Duodenal mucosa (tissue), 2 donors: ENCODE measurements around the gene MOB3A.

Source experiments
- H3K27ac ChIP-seq: one replicate; pipeline ENCODE4 v1.7.0; 2013; ENCODE audit warnings: low read depth, low read length
- H3K27me3 ChIP-seq, 2 donors: one replicate each; pipeline ENCODE4 v1.7.0; 2013; ENCODE audit warnings: low read length in 2 of 2, control low read depth in 1 of 2; ENCODE audit not compliant: insufficient read depth in 2 of 2, control insufficient read depth in 1 of 2
- H3K36me3 ChIP-seq, 2 donors: one replicate each; pipeline ENCODE4 v1.7.0; 2013; ENCODE audit warnings: low read length in 2 of 2, control low read depth in 1 of 2; ENCODE audit not compliant: insufficient read depth in 2 of 2, control insufficient read depth in 1 of 2
- H3K4me1 ChIP-seq, 2 donors: one replicate each; pipeline ENCODE4 v1.7.0; 2013; ENCODE audit warnings: low read length in 2 of 2, control low read depth in 1 of 2; ENCODE audit not compliant: insufficient read depth in 2 of 2, control insufficient read depth in 1 of 2
- H3K4me3 ChIP-seq, 2 donors: one replicate each; pipeline ENCODE4 v1.7.0; 2013; ENCODE audit warnings: low read length in 2 of 2, low read depth in 1 of 2
- H3K9ac ChIP-seq, 2 donors: one replicate each; pipeline ENCODE4 v1.7.0; 2013; ENCODE audit warnings: low read length in 2 of 2, low read depth in 1 of 2
- H3K9me3 ChIP-seq, 2 donors: one replicate each; pipeline ENCODE4 v1.7.0; 2013; ENCODE audit warnings: low read length in 2 of 2, control low read depth in 1 of 2; ENCODE audit not compliant: control insufficient read depth in 1 of 2

MOB3A gene

GRCh38 chr19:2115911-2116426 lies 19.8 kb upstream of the MOB3A start:
- no peaks in the 10 kb centered on the region for H3K27me3 ChIP-seq
- H3K4me1 ChIP-seq, result no peaks in the 10 kb centered on the region
- H3K27ac ChIP-seq, result no peak overlapping the region
- H3K9ac ChIP-seq, result no peak overlapping the region
- peaks cover 68 to 94% of the 10 kb centered on the region in 2 donors for H3K36me3 ChIP-seq
- H3K9me3 ChIP-seq, result no peaks in the 10 kb centered on the region
- no peak overlapping the region for H3K4me3 ChIP-seq

GRCh38 chr19:2115324-2115723 lies 19.2 kb upstream of the MOB3A start:
- no peak overlapping the region for H3K9ac ChIP-seq
- H3K27ac ChIP-seq, result no peak overlapping the region
- no peak overlapping the region for H3K4me3 ChIP-seq
- no peaks in the 10 kb centered on the region for H3K9me3 ChIP-seq
- H3K27me3 ChIP-seq, result no peaks in the 10 kb centered on the region
- no peaks in the 10 kb centered on the region for H3K4me1 ChIP-seq
- peaks cover 61 to 94% of the 10 kb centered on the region in 2 donors for H3K36me3 ChIP-seq

- Histone ChIP-seq H3K4me1 (no peaks in the 10 kb centered on the region), H3K27me3 (no peaks in the 10 kb centered on the region), H3K27ac (no peak overlapping the region), H3K36me3 (peaks cover 61 to 94% of the 10 kb centered on the region in 2 donors), H3K9me3 (no peaks in the 10 kb centered on the region), H3K4me3 (no peak overlapping the region), H3K9ac (no peak overlapping the region)
Observed at GRCh38 chr19:2114821-2115220, 18.7 kb upstream of the MOB3A start.

DNA sequence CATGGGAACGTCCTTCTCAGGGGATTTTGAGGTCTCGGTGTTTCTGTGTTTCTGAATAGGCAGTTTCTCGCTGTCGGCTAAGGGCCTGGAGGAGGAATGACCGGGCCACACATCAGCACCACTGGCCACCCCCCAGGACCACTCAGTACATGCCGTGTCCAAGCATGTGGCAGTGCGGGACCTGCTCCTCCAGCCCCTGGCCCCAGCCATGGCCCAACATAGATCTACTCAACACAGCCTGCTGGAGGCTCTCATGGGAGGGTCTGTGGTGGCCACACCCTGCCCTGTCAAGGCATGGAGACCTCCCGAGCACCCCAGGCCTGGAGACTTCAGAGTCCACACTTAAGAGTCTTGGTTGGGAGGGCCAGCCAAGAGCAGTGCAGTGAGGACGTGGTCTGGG lies 18.1 kb upstream of the MOB3A start:
- Histone ChIP-seq H3K27ac (no peak overlapping the region), H3K4me3 (no peak overlapping the region), H3K27me3 (no peaks in the 10 kb centered on the region), H3K9me3 (no peaks in the 10 kb centered on the region), H3K9ac (no peak overlapping the region), H3K36me3 (peaks cover 61 to 98% of the 10 kb centered on the region in 2 donors), H3K4me1 (no peaks in the 10 kb centered on the region)

- no peak overlapping the region for H3K9ac ChIP-seq
- no peaks in the 10 kb centered on the region for H3K27me3 ChIP-seq
- no peak overlapping the region for H3K4me3 ChIP-seq
- no peaks in the 10 kb centered on the region for H3K9me3 ChIP-seq
- no peaks in the 10 kb centered on the region for H3K4me1 ChIP-seq
- H3K27ac ChIP-seq, result no peak overlapping the region
- peaks cover 62 to 99% of the 10 kb centered on the region in 2 donors for H3K36me3 ChIP-seq
Observed at GRCh38 chr19:2113439-2114211, 17.5 kb upstream of the MOB3A start.

GRCh38 chr19:2112516-2113320 lies 16.6 kb upstream of the MOB3A start:
- Histone ChIP-seq H3K9me3 (no peaks in the 10 kb centered on the region), H3K4me1 (no peaks in the 10 kb centered on the region), H3K4me3 (no peak overlapping the region), H3K27me3 (no peaks in the 10 kb centered on the region), H3K9ac (no peak overlapping the region), H3K36me3 (peaks cover 64 to 97% of the 10 kb centered on the region in 2 donors), H3K27ac (no peak overlapping the region)

DNA sequence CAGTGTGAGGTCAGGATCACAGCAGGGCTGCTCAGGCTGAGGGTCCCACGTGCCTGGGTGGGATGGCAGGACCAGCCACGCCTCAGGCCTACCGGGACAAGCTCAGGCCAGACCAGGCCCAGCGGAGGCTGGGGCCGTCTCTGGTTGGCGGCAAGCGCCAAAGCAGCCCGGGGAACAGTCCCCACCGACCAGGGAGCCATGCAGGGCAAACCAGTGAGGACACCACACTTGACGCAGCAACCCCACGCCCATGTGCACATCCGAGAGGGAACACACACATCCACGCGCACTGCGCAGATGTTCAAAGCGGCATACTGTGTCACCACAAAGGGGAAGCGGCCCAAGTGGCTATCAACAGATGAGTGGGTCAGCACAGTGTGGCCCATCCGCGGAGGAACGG lies 15.8 kb upstream of the MOB3A start:
- no peaks in the 10 kb centered on the region for H3K4me1 ChIP-seq
- H3K36me3 ChIP-seq, result peaks cover 65 to 96% of the 10 kb centered on the region in 2 donors
- no peak overlapping the region for H3K4me3 ChIP-seq
- no peaks in the 10 kb centered on the region for H3K27me3 ChIP-seq
- H3K27ac ChIP-seq, result no peak overlapping the region
- no peak overlapping the region for H3K9ac ChIP-seq
- no peaks in the 10 kb centered on the region for H3K9me3 ChIP-seq

- no peak overlapping the region for H3K4me3 ChIP-seq
- no peaks in the 10 kb centered on the region for H3K27me3 ChIP-seq
- no peaks in the 10 kb centered on the region for H3K4me1 ChIP-seq
- H3K9ac ChIP-seq, result no peak overlapping the region
- peaks cover 64 to 96% of the 10 kb centered on the region in 2 donors for H3K36me3 ChIP-seq
- H3K27ac ChIP-seq, result no peak overlapping the region
- no peaks in the 10 kb centered on the region for H3K9me3 ChIP-seq
Observed at GRCh38 chr19:2111425-2111824, 15.3 kb upstream of the MOB3A start.

DNA sequence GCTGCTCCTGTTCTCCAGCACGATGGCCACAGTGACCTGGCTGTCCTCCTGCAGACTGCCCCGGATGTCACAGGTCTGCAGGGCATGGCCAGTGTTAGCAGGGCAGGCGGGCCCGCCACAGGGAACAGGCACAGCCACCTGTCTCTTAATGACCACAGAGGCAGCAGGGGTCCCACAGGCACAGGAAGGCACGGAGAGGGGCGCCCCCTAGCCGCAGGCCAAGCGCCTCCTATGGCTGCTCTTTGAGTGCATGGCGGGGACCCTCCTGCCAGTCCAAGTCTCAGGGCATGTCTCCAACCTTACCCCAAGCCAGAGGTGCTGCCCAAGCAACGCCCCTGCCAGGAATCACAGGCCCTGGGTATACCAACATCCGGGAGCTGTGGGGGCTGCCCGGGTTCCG lies 14.7 kb upstream of the MOB3A start:
- Histone ChIP-seq H3K4me1 (no peaks in the 10 kb centered on the region), H3K9me3 (no peaks in the 10 kb centered on the region), H3K36me3 (peaks cover 60 to 96% of the 10 kb centered on the region in 2 donors), H3K4me3 (no peak overlapping the region), H3K9ac (no peak overlapping the region), H3K27ac (no peak overlapping the region), H3K27me3 (no peaks in the 10 kb centered on the region)
